Renal pelvis (tissue), 12 donors: ENCODE data around the gene HTR4. TPM values are rescaled to one million over a fixed set of nuclear protein-coding genes. Genes with fewer than 3 reads are reported as not detected.
"Not testable (repeated sequence)": the region's sequence is repeated elsewhere in the genome, so short reads cannot be mapped to it uniquely, and the experiment has no call there.

Experiments
- DNase-seq: peaks from one replicate; pipeline ENCODE4 v3.0.0-alpha.2; 2013
- long read RNA-seq, 16 experiments: transcript quantifications; one replicate each; lab custom pipeline, GENCODE V29; 2026
- polyA plus RNA-seq, 3 donors: library from polyadenylated mRNA; unstranded; fragments of 120-200 nt; gene quantifications; one replicate each; pipeline ENCODE4 v1.2.1, GENCODE V29; 2013; ENCODE audit not compliant: insufficient read length in 3 of 3

Gene HTR4, protein sequence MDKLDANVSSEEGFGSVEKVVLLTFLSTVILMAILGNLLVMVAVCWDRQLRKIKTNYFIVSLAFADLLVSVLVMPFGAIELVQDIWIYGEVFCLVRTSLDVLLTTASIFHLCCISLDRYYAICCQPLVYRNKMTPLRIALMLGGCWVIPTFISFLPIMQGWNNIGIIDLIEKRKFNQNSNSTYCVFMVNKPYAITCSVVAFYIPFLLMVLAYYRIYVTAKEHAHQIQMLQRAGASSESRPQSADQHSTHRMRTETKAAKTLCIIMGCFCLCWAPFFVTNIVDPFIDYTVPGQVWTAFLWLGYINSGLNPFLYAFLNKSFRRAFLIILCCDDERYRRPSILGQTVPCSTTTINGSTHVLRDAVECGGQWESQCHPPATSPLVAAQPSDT
- polyA plus RNA-seq = under 1 TPM in 2 of 3 donors, not detected in 1; 0.07 to 0.12 TPM
- long read RNA-seq, donor 1 = 0 reads
- long read RNA-seq, donor 2 = 0 reads
- long read RNA-seq, donor 3 = 0 reads
- long read RNA-seq, donor 4 = 0 reads
- long read RNA-seq, donor 5 = 0 reads
- long read RNA-seq, donor 6 = 0 reads
- long read RNA-seq, donor 7 = 0 reads
- long read RNA-seq, donor 8 = 0 reads
- long read RNA-seq, donor 9 = 0 reads
- long read RNA-seq, donor 10 = 0 reads
- long read RNA-seq, donor 11 = 0 reads
- long read RNA-seq, donor 12 = 0 reads
- long read RNA-seq, donor 13 = 0 reads
- long read RNA-seq, donor 14 = 0 reads
- long read RNA-seq, donor 15 = 0 reads
- long read RNA-seq, donor 16 = 0 reads

GRCh38 chr5:148653836-148654781 lies at the start of gene HTR4:
TSS of gene HTR4 (minus strand) at chr5:148654527. CDS start at chr5:148637014, 17,513 bp downstream.
- DNase-seq = no peak

- DNase-seq = no peak
Measured at GRCh38 chr5:148702019-148702596, 47.8 kb upstream of the HTR4 start.

- no peak for DNase-seq
Measured at GRCh38 chr5:148699028-148699427, 44.7 kb upstream of the HTR4 start.

DNA sequence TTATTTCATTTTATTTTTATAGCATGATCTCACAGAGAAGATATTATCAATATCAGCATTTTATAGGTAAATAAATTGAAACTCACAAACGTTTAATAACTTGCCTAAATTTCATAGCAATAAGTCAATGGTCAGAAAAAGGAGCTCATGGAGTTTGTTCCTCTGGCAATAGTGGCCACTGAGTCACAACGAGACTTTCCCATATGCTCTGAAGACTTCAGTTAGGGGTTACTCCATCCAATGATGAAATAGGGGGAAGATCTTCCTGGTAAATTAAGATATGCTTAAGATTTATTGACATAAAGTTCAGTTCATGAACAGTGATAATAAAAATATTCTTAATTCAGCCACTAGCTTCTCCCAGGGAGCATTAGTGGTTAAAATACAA lies 43.5 kb upstream of the HTR4 start:
- no peak for DNase-seq

DNA sequence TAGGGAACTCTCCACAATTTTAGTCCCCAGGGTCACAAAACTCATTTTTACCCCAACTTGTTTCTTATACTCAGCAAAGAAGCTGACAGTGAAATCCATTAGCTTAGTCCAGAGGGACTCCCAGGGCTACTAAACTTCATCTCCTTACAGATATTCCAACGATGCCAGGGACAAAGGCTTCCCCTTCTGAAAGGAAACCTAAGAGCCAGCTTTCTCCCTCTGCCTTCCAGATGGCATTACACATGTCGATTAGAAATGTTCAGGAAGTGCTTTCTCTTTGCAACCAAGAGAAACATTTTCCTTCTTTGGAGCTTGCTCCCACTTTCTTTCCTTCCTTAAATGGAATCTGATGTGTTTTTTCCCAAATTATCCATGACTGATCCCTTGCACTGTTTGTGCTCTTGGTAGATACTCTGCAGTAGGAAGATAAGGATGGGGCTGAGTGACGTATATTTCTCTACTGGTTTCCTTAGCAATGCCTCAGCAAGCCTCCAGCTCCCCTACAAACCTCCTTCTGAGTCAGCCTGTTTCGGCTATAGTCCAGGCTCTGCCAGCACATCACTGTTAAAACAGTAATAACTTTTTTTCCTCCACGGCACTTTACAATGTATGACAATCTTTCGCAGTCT lies 43.0 kb upstream of the HTR4 start:
- no peak for DNase-seq

GRCh38 chr5:148696187-148697036 lies 42.1 kb upstream of the HTR4 start:
- no peak for DNase-seq

- DNase-seq = no peak
Measured at GRCh38 chr5:148690945-148691344, 36.6 kb upstream of the HTR4 start.

- no peak for DNase-seq
Measured at GRCh38 chr5:148688787-148689186, 34.5 kb upstream of the HTR4 start.

DNA sequence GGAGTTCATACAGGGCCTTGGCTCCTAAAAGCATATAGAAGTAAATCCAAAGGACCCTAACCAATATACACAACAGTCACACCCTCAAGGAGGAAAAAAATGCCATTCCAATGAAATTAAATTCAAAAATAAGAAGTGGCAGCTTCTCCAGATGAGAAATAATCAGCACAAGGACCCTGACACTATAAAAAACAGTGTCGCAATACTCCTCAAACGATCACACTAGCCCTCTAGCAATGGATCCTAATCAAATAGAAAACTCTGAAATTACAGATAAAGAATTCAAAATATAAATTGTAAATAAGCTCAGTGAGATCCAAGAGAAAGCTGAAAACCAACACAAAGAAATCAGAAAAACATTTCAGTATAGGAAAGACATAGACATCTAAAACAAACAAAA lies 33.5 kb upstream of the HTR4 start:
- DNase-seq = no peak

GRCh38 chr5:148687427-148687826 lies 33.1 kb upstream of the HTR4 start:
- no peak for DNase-seq

DNA sequence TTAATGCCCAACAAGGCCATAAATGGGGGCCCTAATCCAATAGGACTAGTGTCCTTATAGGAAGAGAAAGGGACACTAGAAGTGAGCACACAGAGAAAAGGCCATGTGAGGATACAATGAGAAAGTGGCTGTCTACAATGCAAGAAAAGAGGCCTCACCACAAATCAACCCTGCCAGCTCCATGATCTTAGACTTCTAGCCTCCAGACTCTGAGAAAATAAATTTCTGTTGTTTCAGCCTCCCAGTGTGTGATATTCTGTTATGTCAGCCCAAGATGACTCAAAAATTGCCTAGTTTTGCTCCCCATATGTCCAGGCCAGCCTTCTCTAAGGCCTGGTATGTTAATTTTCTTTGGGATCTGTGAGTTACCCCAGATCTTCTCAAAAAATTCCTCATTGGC lies 32.3 kb upstream of the HTR4 start:
- DNase-seq = no peak

DNA sequence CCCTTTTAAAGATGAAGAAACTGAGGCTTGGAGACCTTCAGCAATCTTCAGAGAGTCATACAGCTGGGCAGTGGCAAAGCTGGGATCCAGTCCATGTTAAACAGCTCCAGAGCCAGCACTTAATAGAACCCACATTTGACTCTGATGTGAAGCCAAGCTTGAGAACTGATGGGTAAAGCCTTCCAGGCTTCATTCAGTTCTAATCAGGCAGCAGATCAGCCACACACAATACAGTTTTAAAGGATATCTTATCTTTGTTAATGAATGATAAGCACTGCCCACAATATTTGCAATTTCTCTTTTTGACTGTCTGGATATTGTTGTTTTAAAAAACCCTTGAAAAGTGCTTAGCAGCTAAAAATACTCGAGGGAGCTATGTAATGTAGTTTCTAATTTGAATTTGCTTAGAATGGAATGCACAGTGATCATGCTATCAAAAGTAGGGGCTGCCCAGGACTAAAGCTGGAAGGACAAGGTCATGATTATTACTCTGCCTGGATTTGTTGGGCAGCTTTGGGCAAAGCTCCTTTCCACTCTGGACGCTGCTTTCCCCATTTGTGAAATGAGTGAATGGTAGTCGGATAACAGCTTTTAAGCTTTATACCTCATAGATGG lies 31.3 kb upstream of the HTR4 start:
- DNase-seq = no peak

DNA sequence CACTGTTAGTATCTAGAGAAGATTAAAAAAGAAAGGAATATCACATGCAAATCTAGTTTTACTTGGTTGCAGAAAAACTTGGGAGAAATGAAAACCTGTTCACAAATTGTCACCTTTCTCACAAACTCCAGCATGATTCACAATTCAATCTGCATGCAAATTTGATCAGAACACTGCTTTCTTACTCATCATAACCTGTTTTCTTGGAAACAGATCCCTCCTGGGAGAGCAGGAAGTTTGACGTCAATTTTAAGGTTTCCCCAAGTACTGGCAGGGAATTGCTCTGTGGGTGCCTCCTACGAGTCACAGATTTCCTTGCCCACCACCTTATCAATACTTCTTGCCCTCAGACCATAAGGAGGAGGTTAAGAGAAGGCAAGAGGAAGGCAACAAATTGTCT lies 30.2 kb upstream of the HTR4 start:
- no peak for DNase-seq

DNA sequence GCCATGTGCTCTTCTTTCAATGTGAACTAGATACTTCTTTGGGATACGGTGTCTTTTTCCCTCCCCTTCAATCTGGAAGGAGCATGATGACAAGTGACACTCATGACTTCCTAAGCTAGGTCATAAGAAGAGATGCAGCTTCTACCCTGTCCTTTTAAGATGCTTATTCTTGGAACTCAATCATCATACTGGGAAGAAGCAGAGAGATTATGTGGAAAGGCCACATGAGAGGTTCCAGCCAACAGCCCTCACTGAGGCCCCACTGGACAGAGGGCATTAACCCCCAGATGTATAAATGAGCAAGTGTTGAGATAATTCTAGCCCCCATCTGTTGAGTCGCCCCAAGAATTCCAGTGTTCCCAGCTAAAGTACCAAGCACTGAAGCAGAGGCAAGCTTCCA lies 29.3 kb upstream of the HTR4 start:
- DNase-seq = no peak

DNA sequence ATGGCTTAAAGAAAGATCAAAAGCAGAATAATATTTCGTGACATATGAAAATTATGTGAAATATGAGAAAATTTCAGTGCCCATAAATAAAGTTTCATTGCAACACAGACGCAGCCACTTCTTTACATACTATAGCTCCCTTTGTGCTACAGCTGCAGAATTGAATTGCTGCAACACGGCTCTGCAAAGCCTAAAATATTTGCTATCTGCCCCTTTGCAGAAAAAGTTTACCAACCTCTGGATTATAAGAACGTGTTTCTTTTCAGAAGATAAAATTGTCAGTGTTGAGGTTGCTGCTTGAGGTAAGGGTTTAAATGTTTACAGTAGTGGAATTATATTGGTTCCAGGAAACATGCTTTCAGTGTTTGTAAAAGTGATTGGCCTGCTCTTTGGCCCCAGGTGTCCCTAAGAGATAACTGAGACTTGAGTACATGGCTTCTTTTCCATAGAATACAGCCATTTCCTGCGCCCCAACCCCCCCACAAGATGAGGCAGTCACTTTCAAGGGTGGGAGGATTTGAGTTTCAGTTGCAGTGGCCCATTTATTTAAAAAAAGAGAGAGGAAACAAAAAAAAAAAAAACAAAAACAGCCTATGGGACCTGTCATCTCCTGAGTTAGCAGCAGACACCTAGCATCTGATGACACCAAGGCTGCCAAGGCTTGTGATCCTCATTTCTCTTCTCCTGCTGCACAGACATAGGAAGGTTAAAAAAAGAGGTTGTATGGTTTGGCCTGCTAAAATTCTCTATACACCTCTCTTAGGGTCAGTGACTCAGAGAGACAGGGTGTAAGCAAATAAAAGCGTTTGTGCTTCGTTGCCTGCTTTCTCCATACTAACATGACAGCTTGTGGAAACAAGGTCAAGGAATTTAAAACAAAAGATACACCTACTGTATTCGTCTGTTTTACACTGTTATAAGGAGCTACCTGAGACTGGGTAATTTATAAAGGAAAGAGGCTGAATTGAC lies 28.0 kb upstream of the HTR4 start:
- DNase-seq = no peak

DNA sequence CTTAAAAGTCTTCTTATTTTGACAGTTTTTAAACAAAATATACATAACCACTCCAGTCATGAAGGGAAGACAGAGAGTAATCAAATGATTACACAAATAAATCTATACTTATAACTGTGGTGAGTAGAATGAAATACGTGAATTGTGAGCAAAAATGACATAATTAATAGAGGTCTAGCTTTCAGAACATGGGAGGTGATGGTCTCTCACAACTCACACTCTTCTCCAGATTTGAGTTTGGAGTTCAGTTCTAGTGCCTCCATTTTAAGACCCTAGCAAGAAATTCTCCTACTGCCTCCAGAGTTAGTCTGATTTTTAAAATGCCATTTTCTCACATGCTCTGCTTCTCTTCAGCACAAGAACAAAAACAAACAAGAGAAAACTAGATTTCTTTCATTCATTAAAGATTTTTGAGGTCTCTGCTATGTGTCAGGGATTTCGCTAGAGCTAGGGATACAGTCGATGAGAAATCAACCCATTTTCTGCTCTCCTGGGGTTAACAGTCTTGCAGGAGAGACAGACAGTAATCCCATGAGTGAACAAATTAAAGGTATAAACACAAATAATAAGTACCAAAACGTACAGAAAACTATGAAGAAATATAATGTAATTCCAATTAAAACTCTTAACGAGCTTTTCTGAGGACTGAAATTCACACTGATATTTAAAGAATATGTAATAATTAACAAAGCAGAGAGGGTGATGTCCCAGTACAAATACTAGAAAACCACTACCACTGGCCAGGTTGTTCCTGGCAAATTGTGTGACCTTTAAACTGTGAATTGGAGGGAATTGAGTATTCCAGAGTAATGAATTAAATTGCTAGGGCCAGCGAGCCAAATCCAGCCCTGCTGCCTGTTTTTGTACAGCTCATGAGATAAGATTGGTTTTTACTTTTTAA lies 27.1 kb upstream of the HTR4 start:
- DNase-seq = no peak

- not testable (repeated sequence) for DNase-seq
Measured at GRCh38 chr5:148673704-148674103, 19.4 kb upstream of the HTR4 start.

GRCh38 chr5:148666353-148666752 lies 12.0 kb upstream of the HTR4 start:
- no peak for DNase-seq
